Liver (tissue), 3 donors: ENCODE measurements around the gene ZBTB25.

Experiments
- CTCF ChIP-seq: fragments of 150-350 bp; IDR thresholded peaks from 2 replicates; pipeline ENCODE4 v1.5.1; 2017; ENCODE audit warnings: improper control_type of control experiment, low read depth, low read length; ENCODE audit not compliant: missing input control
- JUND ChIP-seq, 2 donors: IDR thresholded peaks; 2 replicates each; pipeline ENCODE4 v1.6.1; 2016; ENCODE audit warnings: antibody characterized with exemption in 2 of 2
- TAF1 ChIP-seq: conservative IDR thresholded peaks from 2 replicates; pipeline ENCODE4 v1.6.1; 2016; ENCODE audit warnings: antibody characterized with exemption, mild to moderate bottlenecking
- ZBTB33 ChIP-seq: IDR thresholded peaks from 2 replicates; pipeline ENCODE4 v1.6.1; 2016; ENCODE audit warnings: antibody characterized with exemption
- donor health status: healthy.
- donor health status: healthy.

- TF ChIP-seq CTCF: no peak
- TF ChIP-seq TAF1: no peak
- TF ChIP-seq JUND (IDR thresholded peaks at IDR 0.05): no peak
- no peak for TF ChIP-seq ZBTB33
Measured at GRCh38 chr14:64459405-64460136, 44.1 kb downstream of the ZBTB25 start.
